Cardiac ventricle fibroblast (primary cell): ENCODE measurements around the gene ZNF853. TPM values are rescaled to one million over a fixed set of nuclear protein-coding genes. Genes with fewer than 3 reads are reported as not detected.

Experiments used
- total RNA-seq: library from RNA; depleted of rRNA; stranded (reverse); fragments of >200 nt; gene quantifications from 2 replicates; pipeline ENCODE4 v1.2.3, GENCODE V29; 2015

Gene ZNF853
- total RNA-seq: 0.73 and 1.1 TPM in 2 replicates

DNA sequence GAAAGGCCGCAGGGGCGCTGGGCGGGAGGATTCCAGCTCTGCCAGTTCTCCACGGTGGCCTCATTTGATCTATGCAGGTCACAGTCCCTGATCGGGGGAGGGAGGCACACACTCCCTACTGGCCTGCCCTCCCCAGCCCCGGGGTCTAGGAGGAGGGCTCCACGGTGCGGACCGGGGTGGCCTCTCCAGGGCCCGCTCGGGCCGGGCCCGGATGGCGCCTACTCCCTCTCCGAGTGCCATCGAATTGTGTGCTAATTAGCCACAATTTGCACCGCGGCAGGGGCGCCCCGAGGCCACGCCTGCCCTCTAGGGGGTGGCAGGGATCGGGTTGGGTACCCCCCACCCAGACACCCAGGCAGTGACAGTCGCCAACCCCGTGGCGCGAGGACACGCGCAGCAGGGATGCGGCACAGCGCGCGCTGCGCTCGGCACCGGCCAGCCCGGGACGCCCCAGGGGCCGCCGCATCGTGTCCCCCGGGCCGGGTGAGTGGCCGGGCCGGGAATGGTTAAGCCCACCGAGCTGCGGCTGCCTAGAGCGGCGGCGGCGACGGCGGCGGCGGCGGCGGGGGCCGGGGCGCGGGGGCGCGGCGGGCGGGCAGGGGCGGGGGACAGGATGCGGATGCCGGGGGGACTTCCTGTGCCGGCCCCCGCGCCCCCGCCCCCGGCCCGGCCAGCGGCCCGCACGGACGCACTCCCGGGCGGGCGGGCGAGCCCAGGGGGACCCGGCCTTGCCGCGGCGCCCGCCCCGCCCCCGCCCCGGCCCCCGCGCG, at the start of gene ZNF853:
ZNF853 (plus strand) TSS at position 658 of the 770 bp plus-strand sequence. CDS start 565 bp downstream, outside the sequence.

DNA sequence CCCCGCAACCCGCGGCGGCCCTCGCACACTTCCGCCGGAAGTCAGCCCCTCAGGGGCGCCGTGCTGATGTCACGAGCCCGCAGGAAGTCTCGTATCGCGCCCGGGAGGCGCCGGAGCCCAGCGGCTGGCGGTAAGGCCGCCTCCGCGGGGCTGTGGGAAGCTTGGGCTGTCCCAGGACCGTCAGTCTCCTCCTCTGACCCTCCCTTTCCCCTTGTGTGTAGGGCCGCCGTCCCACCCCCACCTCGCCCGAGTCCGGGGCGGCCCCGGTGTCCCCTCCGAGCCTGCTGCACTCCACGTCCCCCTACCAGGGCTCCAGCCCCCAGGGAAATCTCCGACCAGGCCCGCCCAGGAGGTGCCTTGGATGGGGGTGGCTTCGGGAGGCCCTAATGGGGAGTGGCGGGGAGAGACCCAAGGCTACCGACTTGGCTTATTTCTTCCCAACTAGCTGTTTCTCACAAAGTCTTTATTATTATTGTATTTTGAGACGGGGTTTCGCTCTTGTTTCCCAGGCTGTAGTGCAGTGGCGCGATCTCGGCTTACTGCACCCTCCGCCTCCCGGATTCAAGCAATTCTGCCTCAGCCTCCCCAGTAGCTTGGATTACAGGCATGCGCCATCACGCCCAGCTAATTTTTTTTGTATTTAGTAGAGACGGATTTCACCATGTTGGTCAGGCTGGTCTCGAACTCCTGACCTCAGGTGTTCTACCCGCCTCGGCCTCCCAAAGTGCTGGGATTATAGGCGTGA, 37.9 kb upstream of the ZNF853 start, which contains the start of gene ZDHHC4:
ZDHHC4 (plus strand) TSS at position 86 of the 745 bp plus-strand sequence. CDS start 3,108 bp downstream, outside the sequence.

DNA sequence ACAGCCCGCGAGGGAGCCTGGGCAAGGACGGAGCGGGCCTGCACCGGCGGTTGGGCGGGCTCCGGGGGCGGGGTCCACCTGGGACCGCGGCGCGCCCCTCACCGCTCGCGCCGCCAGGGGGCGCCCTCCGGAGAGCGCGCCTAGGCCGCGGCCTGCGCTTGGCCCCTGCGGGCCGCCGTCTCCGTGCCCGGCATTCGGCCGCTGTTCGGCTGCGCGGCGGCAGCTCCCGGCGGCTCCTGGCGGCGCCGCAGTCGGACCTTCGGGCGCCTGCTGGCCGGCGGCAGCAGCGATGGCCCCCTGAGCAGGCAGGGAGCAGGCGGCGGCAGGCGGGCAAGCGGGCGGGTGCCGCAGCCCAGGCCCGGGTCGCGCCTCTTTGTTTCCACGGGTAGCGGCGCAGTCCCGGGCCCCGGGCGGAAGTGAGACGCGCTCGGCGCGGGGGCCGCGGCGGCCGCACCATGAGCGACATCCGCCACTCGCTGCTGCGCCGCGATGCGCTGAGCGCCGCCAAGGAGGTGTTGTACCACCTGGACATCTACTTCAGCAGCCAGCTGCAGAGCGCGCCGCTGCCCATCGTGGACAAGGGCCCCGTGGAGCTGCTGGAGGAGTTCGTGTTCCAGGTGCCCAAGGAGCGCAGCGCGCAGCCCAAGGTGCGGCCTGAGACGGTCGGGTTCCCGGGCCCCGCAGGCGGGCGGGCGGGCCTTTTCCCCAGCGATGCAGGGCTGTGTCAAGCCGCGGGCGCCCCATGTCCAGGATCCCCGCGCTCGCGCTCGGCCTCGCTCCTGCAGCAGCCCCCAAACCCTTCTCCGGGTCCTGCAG, 25.4 kb upstream of the ZNF853 start, which contains the start of gene INTS15:
INTS15 (plus strand) TSS at position 193 of the 816 bp plus-strand sequence; CDS start at position 456, 263 bp downstream.

DNA sequence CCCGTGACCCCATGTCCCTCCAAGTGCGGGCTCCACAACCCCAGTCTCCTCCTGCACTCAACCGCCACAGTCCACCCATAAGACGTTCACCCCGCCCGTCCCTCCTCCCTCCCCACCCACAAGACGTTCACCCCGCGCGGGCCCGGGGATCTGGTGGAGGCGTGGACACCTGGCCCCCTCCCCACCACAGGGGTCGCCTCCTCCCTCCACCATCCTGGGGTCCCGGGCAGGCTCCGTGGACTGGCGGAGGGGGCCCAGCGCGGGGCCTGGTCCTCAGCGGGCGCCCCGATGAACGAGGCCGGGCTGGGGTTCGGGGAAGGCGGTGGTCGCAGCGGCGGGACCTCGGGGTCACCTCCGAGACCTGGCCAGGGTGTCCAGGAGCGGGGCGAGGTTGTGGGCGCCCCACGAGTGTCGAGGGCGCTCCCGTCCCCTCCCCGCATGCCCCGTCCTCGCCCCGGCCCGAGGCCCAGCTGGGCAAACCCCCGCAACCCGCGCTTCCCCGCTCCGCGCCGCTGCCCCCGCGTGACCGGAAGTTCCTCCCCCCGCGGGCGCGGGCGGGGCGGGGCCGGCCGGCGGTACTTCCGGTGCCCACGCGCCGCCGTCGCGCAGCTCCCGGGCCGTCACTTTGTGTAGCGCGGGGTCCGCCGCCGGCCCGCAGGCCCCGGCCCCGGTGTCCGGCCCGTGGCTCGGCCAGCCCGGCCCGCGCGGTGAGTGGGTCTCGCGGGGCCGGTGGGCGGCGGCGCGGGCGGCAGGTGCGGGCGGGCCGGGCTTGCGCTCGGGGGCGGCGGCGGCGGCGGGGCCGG, 21.5 kb downstream of the ZNF853 start, which contains the start of gene ZNF316:
ZNF316 (plus strand) TSS at position 578 of the 803 bp plus-strand sequence. CDS start 5,092 bp downstream, outside the sequence.

Other genes starting within 250 kb of the ZNF853 start
- 102 and 113 TPM in 2 replicates for gene RAC1, start 241.1 kb upstream of the ZNF853 start, total RNA-seq
- gene DAGLB, start 167.7 kb upstream of the ZNF853 start, total RNA-seq: 9.0 and 10.0 TPM in 2 replicates
- gene KDELR2, start 131.5 kb upstream of the ZNF853 start, total RNA-seq: 208 TPM in 2 replicates
- gene GRID2IP, start 64.1 kb upstream of the ZNF853 start, total RNA-seq: not detected in 2 replicates
- gene ZDHHC4, start 38.2 kb upstream of the ZNF853 start, total RNA-seq: 29.9 and 33.5 TPM in 2 replicates
- 15.2 and 18.0 TPM in 2 replicates for gene INTS15, start 25.6 kb upstream of the ZNF853 start, total RNA-seq
- 11.6 and 12.0 TPM in 2 replicates for gene ZNF316, start 21.7 kb downstream of the ZNF853 start, total RNA-seq
- 12.8 and 14.4 TPM in 2 replicates for gene ZNF12, start 91.3 kb downstream of the ZNF853 start, total RNA-seq
- gene RSPH10B2, start 138.5 kb downstream of the ZNF853 start, total RNA-seq: not detected in 2 replicates
- 19.6 and 29.5 TPM in 2 replicates for gene CCZ1B, start 210.7 kb downstream of the ZNF853 start, total RNA-seq